ENCODE data around the gene HLA-DMB.

DNA sequence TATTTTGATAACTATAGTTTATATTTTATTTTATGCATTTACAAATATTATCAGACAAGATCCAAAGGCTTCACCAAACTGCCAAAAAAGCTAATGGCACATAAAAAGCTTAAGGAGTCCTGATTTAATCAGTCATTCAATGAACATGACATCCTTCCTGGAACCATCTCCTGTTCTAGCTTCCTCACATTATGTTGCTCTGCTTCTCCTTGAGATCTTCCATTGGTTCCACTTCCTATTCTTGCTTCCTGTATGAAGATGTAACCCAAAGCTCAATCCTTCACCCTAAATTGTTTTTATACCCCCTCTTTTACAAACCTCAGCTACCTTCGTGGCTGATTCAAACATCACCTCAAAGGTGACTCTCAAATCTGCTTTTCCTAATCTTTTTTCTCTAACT lies 23.0 kb upstream of the HLA-DMB start:
- TF ChIP-seq CTCF (IDR thresholded peaks at IDR 0.05) = no peak
- TF ChIP-seq JUN (CRISPR knock-in tag; IDR thresholded peaks at IDR 0.05) = no peak
- no peak for TF ChIP-seq ATF2 (CRISPR knock-in tag; IDR thresholded peaks at IDR 0.05; ENCODE audit: borderline replicate concordance, low read depth)
- TF ChIP-seq ESRRA (CRISPR knock-in tag; IDR thresholded peaks at IDR 0.05; ENCODE audit: borderline replicate concordance) = no peak
- no peak for TF ChIP-seq E2F4 (CRISPR knock-in tag; IDR thresholded peaks at IDR 0.05; ENCODE audit: borderline replicate concordance, low read depth)
- TF ChIP-seq, protein P1, sequence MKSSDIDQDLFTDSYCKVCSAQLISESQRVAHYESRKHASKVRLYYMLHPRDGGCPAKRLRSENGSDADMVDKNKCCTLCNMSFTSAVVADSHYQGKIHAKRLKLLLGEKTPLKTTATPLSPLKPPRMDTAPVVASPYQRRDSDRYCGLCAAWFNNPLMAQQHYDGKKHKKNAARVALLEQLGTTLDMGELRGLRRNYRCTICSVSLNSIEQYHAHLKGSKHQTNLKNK (CRISPR knock-in tag; IDR thresholded peaks at IDR 0.05) = no peak
- no peak for TF ChIP-seq RELA (CRISPR knock-in tag; IDR thresholded peaks at IDR 0.05; ENCODE audit: borderline replicate concordance)
- TF ChIP-seq GABPB1 (CRISPR knock-in tag; IDR thresholded peaks at IDR 0.05) = no peak
- no peak for TF ChIP-seq MAX (CRISPR knock-in tag; IDR thresholded peaks at IDR 0.05)
- TF ChIP-seq TEAD4 (CRISPR knock-in tag; IDR thresholded peaks at IDR 0.05) = no peak
- TF ChIP-seq CREB1 (CRISPR knock-in tag; IDR thresholded peaks at IDR 0.05) = no peak
- TF ChIP-seq FOXP1 (CRISPR knock-in tag; IDR thresholded peaks at IDR 0.05; ENCODE audit: borderline replicate concordance) = no peak

Data from WTC11 (cell line).